Ecto neural progenitor cell (in vitro differentiated cells): ENCODE data around the gene LRG1.

Experiments
- DNase-seq: peaks from one replicate; pipeline ENCODE4 v3.0.0-alpha.2; 2018; ENCODE audit warnings: low spot score

The LRG1 gene

GRCh38 chr19:4508698-4509097 lies 31.1 kb downstream of the LRG1 start:
- DNase-seq, result no peak

- DNase-seq, result no peak
Measured at GRCh38 chr19:4507804-4508203, 32.0 kb downstream of the LRG1 start.

DNA sequence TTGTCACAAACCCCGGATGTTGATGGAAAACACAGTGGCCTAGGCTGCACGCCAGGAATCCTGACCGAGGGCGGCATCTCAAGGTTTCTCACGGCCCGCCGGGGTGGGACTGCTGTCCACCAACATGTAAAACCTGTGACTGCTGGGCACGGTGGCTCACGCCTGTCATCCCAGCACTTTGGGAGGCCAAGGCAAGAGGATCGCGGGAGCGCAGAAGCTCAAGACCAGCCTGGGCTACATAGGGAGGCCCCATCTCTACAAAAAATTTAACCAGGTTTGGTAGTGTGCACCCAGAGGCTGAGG lies 32.7 kb downstream of the LRG1 start:
- DNase-seq, result no peak

DNA sequence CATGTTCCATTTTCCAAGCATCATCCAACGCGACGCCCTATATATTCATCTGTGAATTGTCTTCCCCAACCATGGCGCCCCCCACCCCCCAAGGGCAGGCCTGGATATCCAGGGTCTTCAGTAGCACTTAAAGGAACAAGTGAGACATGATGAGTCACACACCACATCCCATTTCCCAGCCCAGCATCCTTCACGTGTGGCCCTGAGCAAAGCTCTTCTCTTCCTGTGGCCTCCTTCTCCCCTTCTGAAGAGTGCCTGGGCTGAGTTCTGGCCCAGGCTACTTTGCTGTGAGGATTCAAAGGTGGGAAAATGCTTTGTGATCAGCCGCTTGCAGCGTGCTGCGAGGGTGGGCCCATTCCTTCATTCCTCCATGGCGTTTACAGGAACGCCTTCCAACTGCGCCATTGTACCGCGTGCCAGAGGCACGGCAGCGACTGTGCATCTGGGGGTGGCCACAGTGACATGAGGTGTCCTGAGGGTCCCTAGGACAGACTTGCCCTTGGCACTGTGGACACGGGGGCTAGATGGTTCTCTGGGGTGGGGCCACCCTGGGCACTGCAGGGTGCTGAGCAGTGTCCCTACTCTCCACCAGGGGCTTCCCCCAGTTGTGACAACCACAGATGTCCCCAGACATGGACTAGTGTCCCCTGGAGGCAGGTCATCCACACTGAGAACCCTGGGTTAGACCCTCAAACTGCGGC lies 33.2 kb downstream of the LRG1 start:
- no peak for DNase-seq

- no peak for DNase-seq
Measured at GRCh38 chr19:4505570-4506448, 34.0 kb downstream of the LRG1 start.

DNA sequence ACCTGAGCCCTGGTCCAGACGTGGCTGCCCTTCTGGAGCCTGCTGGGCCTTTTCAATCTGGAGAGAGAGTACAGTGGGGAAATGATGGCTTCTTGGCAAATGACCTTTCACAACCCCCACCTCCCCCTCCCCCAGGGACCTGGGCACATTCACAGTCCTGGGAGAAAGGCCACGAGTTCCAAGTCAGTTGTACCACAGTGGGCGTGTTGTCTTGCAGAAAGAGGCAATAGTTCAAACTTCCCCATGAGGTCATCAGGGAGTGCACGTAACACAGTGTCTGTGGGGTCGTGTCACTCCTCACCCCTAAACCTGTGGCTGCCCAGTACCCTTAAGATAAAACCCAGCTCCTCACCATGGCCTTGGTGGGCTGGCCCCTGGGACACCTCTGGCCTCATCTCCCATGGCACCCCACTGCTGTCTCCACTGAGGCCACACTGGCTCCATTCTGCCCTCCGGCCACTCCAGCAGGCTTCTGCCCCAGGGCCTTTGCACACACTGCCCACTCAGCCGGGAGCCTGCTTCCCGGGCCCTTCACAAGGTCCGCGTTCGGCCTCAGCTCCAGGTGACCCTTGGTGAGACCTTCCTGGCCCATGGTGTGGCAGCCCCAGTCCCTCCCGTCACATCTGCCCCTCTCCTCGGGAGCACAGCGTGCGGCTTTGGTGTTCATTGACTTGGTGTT lies 34.8 kb downstream of the LRG1 start:
- DNase-seq, result no peak

GRCh38 chr19:4504297-4504701 lies 35.5 kb downstream of the LRG1 start:
- DNase-seq, result no peak

DNA sequence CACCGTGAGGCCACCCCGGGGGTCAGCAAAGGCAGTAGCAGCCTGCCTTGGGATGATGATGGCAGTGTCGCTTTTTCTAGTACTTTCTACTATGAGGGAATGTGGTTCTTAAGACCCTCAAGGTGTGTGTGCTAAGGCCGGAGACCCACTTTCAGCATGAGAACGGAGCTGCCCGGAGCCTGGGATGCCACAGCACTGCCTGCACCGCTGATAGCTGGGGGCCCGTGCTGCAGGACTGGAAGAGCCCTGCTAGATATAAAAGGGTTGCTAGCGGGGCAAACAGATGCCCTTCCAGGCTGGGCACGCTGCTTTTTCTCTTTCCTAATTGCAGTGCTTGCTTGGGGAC lies 36.0 kb downstream of the LRG1 start:
- no peak for DNase-seq

DNA sequence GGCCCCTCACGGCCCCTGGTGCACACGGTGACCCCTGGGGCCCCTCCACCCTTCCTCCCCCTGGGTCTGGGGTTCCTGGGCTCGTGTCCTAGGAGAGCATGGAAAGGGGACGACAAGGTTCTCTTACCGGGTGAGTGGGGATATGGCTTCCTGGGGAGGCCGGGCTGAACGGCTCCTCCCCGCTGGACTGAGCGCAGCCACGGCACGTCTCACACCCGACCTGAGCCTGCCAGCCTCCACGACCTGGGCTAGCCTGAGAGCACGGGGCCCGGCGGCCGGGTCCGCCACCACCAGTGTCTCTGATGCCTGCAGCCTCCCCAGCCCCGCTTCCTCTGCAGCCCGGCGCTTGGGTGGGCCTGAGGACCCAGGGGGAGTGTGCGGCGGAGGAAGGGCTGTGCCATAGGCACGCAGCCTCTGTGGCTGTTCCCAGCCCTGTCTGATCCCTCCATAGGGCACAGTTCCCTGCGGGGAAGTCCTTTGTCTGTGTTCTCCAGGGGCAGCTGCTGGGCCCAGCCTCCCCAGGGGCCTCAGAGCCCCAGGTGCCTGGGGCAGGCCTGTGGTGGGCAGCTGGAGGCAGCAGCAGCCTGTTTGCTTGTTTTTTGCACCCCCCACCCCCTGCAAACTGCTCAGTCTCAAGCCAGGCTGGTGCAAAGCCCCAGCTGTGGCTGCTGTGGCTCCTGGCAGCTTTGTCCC lies 36.6 kb downstream of the LRG1 start:
- DNase-seq, result no peak

DNA sequence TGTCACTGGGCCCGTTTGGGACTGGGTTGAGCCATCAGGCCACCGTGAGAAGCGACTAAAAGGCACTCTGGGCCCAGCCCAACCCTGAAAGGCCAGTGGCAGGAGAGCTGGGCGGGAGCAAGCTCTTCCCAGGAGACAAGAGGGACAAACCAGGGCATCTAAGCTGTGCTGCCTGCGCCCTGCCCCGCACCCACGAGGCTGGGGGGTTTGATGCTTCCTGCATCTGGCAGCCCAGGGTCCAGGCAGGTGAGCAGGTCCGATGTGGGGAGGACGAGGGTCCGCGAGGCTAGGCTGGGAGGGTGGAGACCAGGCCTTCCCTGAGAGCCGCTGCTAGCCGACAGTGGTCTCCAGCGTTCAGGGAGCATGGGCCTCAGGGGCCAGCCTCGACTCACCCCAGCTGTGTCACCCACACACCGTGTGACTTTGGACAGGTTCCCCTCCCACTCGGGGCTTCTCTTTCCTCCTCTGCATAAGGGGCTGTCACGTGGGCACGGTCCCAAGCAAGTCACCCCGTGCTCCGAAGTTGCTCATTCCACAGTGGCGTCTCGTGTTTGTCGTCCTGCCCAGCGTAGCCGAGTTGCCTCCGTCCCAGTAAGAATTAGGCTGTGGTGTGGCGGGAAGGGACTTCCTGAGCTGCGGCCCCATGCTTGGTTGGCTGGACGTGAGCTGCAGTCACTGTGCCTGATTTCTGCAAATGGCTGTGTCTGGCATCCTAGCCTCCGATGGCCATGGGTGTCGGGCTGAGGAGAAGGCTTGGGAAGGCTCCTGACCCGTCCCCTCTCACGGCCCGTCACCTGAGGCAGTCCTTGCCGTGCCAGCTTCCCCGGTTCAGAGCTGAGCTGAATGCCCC lies 37.3 kb downstream of the LRG1 start:
- DNase-seq, result no peak

DNA sequence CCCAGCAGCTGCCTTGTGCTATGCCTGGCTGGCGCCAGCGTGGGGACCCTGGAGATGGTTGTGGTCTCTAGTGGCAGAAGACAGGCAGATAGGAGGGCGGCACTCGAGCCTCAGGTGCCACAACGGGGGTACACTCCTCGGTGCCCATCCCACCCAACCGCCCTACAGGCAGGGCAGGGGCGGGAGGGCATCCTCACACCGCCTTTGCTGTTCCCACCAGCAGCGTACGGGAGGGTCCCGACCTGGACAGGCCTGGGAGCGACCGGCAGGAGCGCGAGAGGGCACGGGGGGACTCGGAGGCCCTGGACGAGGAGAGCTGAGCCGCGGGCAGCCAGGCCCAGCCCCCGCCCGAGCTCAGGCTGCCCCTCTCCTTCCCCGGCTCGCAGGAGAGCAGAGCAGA lies 38.1 kb downstream of the LRG1 start:
- DNase-seq, result no peak

- DNase-seq, result no peak
Measured at GRCh38 chr19:4500841-4501591, 38.8 kb downstream of the LRG1 start.

- DNase-seq, result no peak
Measured at GRCh38 chr19:4499855-4500254, 40.0 kb downstream of the LRG1 start.

DNA sequence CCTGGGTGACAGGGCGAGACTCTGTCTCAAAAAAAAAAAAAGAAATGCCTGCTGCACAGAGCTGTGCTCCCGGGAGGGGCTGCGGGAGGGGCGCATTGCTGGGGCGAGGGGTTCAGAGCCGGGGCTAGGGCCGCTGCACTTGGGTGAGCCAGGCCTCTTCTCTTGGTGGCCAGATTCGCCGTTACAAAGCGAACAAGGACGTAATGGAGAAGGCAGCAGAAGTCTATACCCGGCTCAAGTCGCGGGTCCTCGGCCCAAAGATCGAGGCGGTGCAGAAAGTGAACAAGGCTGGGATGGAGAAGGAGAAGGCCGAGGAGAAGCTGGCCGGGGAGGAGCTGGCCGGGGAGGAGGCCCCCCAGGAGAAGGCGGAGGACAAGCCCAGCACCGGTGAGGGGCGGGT lies 40.5 kb downstream of the LRG1 start:
- no peak for DNase-seq

DNA sequence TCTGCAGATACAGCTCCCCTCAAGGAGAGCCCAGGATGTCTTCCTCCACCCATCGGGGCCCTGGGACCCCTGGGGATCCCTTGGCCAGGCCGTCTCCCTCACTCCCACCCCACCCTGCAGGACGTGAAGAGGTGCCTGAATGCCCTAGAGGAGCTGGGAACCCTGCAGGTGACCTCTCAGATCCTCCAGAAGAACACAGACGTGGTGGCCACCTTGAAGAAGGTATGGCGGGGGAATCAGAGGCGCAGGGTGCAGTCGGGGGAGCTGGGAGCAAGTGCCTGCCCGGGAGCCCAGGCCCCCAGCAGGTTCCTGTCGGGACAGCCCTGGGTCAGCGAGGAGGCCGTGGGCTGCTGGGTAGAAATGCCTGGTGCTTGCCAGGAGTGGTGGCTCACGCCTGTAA lies 41.1 kb downstream of the LRG1 start:
- no peak for DNase-seq

DNA sequence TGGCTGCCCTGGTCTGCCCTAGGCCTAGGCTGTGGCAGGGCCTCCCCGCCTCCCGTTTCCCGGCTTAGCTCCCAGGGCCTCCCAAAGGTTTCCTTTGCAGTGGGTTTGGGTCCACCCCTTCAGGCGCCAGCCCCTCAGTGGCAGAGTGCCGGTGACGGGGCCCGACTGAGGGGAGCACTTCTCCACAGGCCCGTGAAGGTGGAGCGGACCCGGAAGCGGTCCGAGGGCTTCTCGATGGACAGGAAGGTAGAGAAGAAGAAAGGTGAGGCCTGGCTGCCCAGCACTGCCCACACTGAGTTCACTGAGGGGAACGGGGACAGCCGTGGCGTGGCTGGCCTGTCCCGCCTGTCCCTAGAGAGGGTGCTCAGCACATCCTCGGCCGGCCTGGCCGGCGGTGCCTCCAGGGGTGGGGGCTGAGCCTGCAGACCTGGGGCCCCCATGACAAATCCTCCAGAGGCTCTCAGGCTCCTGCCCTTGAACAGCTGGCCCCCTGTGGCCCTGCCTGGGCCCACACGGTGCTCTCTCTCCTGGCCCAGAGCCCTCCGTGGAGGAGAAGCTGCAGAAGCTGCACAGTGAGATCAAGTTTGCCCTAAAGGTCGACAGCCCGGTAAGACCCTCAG lies 42.0 kb downstream of the LRG1 start:
- no peak for DNase-seq

GRCh38 chr19:4496304-4496703 lies 43.5 kb downstream of the LRG1 start:
- no peak for DNase-seq

DNA sequence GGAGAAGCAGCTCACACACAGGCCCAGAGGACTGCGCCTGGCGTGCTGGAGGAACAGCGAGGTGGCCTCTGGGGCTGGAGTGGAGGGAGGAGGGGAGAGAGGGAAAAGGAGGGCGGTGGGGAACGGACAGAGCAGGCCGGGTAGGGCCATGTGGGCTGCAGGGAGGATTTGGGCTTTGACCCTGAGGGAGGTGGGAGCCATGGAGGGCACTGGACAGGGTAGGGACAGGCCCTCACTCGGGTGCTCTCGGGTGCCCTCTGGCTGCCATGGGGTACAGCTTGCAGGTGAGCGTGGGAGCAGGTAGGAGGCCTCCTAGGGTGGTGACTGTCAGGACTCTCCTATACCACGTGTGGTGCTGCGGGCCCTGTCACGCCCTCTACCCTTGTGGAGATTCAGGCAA lies 44.4 kb downstream of the LRG1 start:
- no peak for DNase-seq

DNA sequence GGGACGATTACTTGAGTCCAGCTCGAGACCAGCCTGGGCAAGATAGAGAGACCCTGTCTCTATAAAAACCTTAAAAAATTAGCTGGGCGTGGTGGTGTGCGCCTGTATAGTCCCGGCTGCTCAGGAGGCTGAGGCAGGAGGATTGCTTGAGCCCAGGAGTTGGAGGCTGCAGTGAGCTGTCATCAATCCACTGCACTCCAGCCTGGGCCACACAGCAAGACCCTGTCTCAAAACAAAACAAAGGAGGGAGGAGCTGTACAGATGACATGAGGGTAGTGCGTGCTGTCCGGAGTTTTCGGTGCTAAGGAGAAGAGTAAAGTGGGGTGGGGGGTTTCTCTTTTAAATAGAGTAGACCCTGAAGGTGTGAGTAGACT lies 45.2 kb downstream of the LRG1 start:
- DNase-seq, result no peak

GRCh38 chr19:4493929-4494690 lies 45.7 kb downstream of the LRG1 start:
- DNase-seq, result no peak
